HG02623 (cell line): ENCODE data around the gene DSCAM.
"Not testable (repeated sequence)": the region's sequence is repeated elsewhere in the genome, so short reads cannot be mapped to it uniquely, and the experiment has no call there.

Experiments used
- ATAC-seq: cut with Tn5 transposase; IDR thresholded peaks from one replicate; pipeline ENCODE4 v1.9.1; 2021; ENCODE audit warnings: moderate library complexity; ENCODE audit not compliant: unreplicated experiment

The DSCAM gene

GRCh38 chr21:40194185-40194980 is 652.6 kb downstream of the DSCAM start:
- no peak for ATAC-seq

- ATAC-seq: no peak
Measured at GRCh38 chr21:40191616-40192015, 655.3 kb downstream of the DSCAM start.

DNA sequence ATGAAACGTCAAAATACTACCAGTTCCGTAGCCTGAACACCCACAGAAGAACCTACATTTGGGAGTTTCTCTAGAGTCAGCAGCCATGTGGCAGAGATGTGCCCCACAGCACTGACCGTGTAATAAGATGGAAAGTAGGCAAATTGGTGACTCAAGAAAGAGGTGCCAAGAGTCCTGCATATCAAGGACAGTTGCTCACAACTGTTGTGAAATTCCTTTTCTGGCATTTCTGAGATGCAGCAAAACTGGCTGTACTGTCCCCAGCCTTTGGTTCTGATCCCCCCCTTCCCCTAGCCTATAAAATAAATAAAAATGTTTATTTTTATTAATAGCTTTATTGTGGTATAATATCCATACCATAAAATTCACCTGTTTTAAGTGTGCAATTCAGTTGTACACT is 655.8 kb downstream of the DSCAM start:
- no peak for ATAC-seq

DNA sequence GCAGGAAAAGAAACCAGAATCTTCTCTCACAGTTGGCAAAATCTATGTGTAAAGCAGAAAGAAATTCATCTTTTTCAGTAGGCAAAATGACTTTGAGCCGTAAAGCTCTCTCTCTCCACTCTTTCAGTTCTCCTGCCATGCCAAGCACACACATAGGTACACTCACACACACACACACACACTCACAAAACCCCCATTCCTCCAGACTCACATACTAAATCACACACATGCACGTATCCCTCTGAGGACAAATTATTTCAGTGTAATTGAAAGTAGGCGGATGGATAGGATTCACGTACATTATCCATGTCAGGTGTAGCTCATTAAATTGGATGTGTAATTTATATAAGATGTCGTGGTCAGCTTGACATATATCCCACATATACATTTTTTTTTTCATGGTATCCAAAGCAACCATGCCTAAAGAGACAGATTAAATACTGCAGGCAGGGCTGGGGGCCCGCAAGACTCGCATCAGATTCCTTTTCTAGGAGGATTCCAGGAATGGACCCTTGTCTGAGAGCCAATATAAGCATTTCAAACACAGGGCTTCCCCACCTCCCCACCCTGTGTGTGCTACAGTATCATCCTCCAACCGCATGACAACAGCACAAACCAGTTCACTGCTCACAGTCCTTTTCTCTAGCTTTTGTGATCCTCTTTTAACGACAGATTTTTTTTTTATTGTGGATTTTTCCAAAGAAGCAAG is 658.9 kb downstream of the DSCAM start:
- no peak for ATAC-seq

DNA sequence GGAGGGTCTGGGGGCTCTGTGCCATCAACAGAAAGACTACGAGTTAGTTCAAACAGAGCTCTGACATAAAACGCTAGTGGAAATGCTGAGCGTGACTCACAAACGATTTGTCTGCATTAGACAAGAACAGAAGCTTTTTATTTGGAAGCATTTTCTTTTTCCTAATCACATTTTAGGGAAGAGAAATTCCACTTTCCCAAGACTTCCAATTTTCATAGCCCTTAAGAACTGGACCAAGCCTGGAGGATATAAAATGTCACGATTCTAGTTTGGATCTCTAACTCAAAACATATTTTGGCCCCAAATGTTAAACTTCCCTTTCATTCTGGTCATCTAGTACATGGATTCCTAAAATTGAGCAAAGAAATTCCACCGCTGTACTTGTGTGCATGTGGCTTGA is 659.7 kb downstream of the DSCAM start:
- no peak for ATAC-seq

DNA sequence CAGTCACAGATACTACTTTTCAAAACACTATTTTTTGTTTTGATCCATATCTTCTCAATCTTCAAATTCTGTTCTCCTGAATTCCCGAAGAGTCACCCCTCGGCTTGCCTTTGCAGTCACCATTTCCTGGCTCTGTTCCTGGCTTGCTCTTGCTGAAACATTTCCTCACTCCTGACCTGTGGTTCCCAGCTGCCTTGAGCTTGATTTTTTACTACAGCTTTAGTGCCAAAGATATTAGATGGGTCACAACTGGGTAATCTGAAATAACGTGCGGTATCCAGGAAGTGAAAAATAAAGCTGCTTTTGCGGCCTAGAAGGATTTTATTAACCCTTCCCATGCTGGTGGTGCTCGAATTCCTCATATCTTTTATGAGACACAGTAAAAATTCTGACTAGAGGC is 660.9 kb downstream of the DSCAM start:
- no peak for ATAC-seq

DNA sequence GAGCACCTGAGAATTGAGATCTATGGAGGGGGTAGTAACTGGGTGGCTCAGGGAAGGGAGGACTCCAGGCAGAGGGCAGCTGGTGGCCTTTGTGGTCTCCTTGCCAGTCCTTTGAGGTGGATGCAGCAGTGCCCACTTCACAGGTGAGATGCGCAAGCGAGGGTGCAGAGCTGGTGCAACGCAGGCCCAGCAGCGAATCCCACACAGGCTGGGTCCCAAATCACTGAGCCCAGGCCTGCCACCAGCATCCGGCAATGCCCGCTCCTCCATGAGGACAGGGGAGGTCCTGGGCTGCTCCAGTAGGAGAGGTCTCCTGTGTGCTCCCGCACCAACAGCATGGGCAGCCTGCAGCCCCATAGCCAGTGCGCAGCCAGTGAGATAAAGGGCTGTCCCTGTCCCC is 661.8 kb downstream of the DSCAM start:
- no peak for ATAC-seq

- not testable (repeated sequence) for ATAC-seq
Measured at GRCh38 chr21:40182491-40182890, 664.5 kb downstream of the DSCAM start.

- ATAC-seq: no peak
Measured at GRCh38 chr21:40179166-40179565, 667.8 kb downstream of the DSCAM start.

DNA sequence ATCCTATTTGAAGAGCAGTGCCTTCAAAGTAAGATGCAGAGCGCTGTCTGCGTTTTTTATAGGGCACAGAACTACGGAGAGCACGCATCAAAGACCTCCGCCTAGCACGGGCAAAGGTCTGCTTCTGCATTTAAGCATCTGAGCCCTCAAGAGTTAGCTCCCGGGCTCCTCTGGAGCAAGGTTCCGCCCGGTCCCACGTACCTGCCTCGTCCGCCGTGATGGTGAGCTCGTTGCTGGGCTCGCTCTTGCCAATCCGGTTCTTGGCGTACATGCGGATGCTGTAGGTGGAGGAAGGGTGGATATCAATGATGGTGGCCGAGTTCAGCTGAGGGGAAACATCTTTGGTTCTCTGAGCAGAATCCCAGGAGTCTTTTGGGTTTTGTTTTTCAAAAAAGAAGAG is 668.2 kb downstream of the DSCAM start:
- ATAC-seq: no peak

DNA sequence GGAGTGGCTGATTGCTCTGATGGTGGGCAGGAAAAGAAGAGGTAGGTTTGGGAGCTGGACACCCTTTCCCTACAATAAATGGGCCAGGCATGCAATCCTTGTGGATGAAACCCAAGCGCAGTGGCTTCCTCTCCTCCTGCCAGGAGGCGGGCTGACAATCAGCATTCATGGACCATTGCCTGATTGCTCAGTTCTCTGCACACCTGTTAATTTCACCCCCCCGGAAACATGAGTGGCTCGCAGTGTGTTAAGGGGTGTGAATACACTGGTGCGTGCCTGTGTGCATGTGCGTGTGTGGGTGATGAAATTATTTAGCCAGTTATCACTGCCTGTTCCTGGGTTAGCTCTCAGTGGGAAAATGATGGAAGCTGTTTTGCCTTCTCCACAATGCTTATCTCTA is 669.0 kb downstream of the DSCAM start:
- ATAC-seq: no peak

DNA sequence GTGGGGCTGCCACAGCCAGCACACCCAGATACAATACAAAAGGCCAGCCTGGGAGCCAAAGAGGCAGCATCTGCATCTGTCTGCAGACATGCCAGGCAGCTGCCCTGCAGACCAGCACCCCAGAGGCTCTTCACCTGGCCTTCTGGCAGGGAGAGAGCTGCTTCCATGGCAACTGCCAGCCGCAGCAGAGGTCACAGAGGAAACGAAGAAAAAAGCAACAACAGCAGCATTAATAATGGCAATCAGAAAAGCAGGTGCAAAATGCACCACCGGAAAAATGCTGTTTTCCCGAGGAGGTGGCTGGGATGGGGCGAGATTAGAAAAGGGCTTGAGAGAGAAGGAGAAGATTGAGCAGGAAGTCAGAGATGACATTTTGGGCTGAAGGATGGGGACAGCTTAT is 670.2 kb downstream of the DSCAM start:
- ATAC-seq: no peak

GRCh38 chr21:40173816-40174215 is 673.1 kb downstream of the DSCAM start:
- ATAC-seq: no peak

DNA sequence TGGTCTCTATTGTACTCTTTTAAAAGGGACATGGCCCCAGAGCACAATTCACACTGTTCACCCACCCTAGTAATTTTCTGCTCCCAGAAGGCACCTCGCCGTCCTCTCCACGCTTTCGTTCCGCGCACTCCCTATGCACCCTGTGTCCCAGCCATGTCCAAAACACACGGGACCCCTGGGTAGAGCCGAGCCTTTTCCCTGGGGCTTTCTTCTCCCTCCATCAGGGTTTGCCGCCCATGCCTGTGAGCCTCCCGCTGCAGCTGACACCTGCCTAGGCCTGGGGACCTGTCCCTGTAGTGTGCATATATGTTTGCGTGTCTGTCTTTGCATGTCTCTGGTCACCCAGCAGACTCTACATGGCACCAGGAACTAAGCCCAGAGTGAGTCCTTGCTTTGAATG is 677.0 kb downstream of the DSCAM start:
- ATAC-seq: no peak

GRCh38 chr21:40166291-40166843 is 680.6 kb downstream of the DSCAM start:
- ATAC-seq: no peak

GRCh38 chr21:40165773-40166070 is 681.2 kb downstream of the DSCAM start:
- no peak for ATAC-seq

GRCh38 chr21:40164905-40165772 is 681.8 kb downstream of the DSCAM start:
- ATAC-seq: no peak

DNA sequence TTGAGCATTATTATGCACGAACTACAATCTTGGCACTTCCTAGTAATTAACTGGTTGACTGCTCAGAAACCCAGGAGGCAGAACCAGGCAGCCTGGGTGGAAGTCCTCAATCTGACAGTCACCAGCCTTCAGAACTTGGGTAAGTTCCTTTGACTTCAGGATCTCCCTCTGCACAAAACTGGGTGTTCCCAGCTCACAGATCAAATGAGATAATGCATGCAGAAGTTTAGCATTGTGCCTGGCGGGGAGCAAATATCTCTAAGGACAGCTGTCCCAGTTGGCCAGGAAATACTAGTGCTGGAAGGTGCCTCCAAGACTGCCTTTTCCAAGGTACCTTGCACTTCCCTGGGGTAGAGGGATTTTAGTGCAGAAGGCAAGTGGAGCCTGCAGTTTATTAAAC is 684.9 kb downstream of the DSCAM start:
- ATAC-seq: no peak

GRCh38 chr21:40160911-40161310 is 686.0 kb downstream of the DSCAM start:
- no peak for ATAC-seq

DNA sequence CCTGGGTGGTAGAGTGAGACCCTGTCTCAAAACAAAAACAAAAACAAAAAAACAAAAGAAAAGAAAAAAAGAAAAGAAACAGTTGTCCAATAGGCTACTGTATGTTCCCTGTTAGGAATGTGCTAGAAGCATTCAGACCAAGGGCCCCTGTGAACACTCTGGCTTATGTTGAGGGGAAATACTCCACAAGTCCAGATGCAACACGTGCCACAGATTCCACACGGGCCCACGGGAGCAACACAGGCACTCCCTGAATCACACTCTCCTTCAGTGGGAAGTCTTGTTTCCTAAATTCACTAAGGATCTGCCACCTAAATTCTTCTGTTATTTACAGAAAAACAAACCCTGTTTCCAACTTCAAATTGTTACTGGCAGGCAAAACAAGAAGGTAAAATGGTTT is 688.6 kb downstream of the DSCAM start:
- no peak for ATAC-seq

DNA sequence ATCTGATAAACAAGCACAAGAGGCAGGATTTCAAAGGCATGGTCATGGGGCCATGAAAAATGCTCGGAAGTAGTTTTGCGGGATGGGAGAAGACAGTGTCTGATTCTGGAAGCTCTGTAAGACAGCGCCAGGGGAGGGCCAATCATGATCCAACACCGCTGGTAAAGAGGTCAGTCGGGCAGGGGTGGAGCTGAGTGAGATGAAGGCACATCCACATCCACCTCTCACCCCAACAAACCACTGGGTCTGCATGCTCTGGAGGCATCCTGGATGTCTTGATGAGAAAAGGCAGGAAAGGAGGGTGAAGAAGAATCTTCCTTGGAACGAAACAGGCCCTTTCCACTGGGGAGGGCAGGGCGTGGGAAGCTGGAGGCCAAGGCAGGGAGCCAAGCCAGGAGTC is 691.4 kb downstream of the DSCAM start:
- ATAC-seq: no peak

DNA sequence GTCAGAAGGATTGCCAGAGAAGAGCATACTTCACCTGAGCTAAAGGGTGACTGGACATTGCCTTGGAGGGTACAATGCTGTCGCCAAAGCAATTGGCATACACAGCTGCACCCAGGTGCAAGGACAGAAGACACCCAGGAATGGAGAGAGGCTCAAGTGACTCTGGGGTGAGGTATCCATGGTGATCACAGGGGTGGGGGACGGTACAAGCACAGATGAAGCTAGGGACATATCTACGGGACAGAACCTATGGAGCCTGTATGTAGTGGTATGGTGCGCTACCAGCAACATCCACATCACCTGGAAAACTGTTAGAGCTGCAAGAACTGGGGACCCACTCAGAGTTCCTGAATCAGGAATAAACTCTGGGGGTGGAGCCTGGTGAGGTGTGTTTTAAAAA is 693.6 kb downstream of the DSCAM start:
- ATAC-seq: no peak
